Measurements from ENCODE around the gene AGBL3. TPM values are rescaled to one million over a fixed set of nuclear protein-coding genes. Genes with fewer than 3 reads are reported as not detected.

Gene AGBL3
- total RNA-seq, 1 donor from 2014 or later, result 0.58 TPM

GRCh38 chr7:135150072-135150782, 163.9 kb downstream of the AGBL3 start:
- Histone ChIP-seq H3K4me3 (no peak overlapping the region), H3K4me2 (no peak overlapping the region)
- TF ChIP-seq EZH2 (IDR thresholded peaks at IDR 0.05) (no peak), CTCF (IDR thresholded peaks at IDR 0.05) (no peak), EZH2phosphoT487 (IDR thresholded peaks at IDR 0.05) (no peak)

GRCh38 chr7:135151132-135151531, 164.8 kb downstream of the AGBL3 start:
- Histone ChIP-seq H3K9ac (no peak overlapping the region), H3K79me2 (ENCODE audit: low read depth) (no peaks in the 10 kb centered on the region), H3K27me3 (no peaks in the 10 kb centered on the region), H3K9me3 (ENCODE audit: low read depth) (peaks cover 7% of the 10 kb centered on the region), H3K4me2 (no peak overlapping the region), H3K36me3 (no peaks in the 10 kb centered on the region), H4K20me1 (ENCODE audit: low read depth) (no peaks in the 10 kb centered on the region), H3K27ac (no peak overlapping the region), H3K4me1 (no peaks in the 10 kb centered on the region), H2AFZ (replicated peaks) (no peak overlapping the region), H3K4me3 (no peak overlapping the region), H3F3A (ENCODE audit: low read depth) (no peaks in the 10 kb centered on the region)
- Mint-ChIP-seq H3K36me3 (peaks cover 2% of the 10 kb centered on the region), H3K27ac (no peak overlapping the region), H3K4me1 (no peaks in the 10 kb centered on the region), H3K4me3 (no peak overlapping the region), H3K9me3 (peaks cover 22% of the 10 kb centered on the region), H3K27me3 (ENCODE audit: insufficient read depth, low read depth) (no peaks in the 10 kb centered on the region)
- DNase-seq (ENCODE audit: low spot score), result no peak
- TF ChIP-seq CTCF (IDR thresholded peaks at IDR 0.05), result no peak
- no peak for TF ChIP-seq EZH2phosphoT487 (IDR thresholded peaks at IDR 0.05)
- TF ChIP-seq EZH2 (IDR thresholded peaks at IDR 0.05), result no peak

More at GRCh38 chr7:135150072-135150782, 163.9 kb downstream of the AGBL3 start:
- Histone ChIP-seq H3K9me3 (ENCODE audit: low read depth) (peaks cover 3% of the 10 kb centered on the region), H3K36me3 (no peaks in the 10 kb centered on the region), H4K20me1 (ENCODE audit: low read depth) (no peaks in the 10 kb centered on the region), H3F3A (ENCODE audit: low read depth) (no peaks in the 10 kb centered on the region), H3K9ac (no peak overlapping the region), H3K4me1 (no peaks in the 10 kb centered on the region), H2AFZ (replicated peaks) (no peak overlapping the region), H3K27me3 (no peaks in the 10 kb centered on the region), H3K79me2 (ENCODE audit: low read depth) (no peaks in the 10 kb centered on the region), H3K27ac (no peak overlapping the region)
- no peak for DNase-seq (ENCODE audit: low spot score)
- Mint-ChIP-seq H3K27me3 (ENCODE audit: insufficient read depth, low read depth) (no peaks in the 10 kb centered on the region), H3K9me3 (peaks cover 14% of the 10 kb centered on the region), H3K36me3 (peaks cover 2% of the 10 kb centered on the region), H3K4me1 (no peaks in the 10 kb centered on the region), H3K27ac (no peak overlapping the region), H3K4me3 (no peak overlapping the region)

GRCh38 chr7:135151533-135151932, 165.2 kb downstream of the AGBL3 start:
- Histone ChIP-seq H3K79me2 (ENCODE audit: low read depth) (no peaks in the 10 kb centered on the region), H3K36me3 (no peaks in the 10 kb centered on the region), H3K27ac (no peak overlapping the region), H4K20me1 (ENCODE audit: low read depth) (no peaks in the 10 kb centered on the region), H3F3A (ENCODE audit: low read depth) (no peaks in the 10 kb centered on the region), H3K9ac (no peak overlapping the region), H2AFZ (replicated peaks) (no peak overlapping the region), H3K27me3 (no peaks in the 10 kb centered on the region), H3K4me3 (no peak overlapping the region), H3K4me1 (no peaks in the 10 kb centered on the region), H3K9me3 (ENCODE audit: low read depth) (peaks cover 7% of the 10 kb centered on the region), H3K4me2 (no peak overlapping the region)
- H3K4me3 Mint-ChIP-seq, result no peak overlapping the region
- no peaks in the 10 kb centered on the region for H3K4me1 Mint-ChIP-seq
- no peak for TF ChIP-seq EZH2 (IDR thresholded peaks at IDR 0.05)
- no peak for TF ChIP-seq EZH2phosphoT487 (IDR thresholded peaks at IDR 0.05)
- no peak for TF ChIP-seq CTCF (IDR thresholded peaks at IDR 0.05)
- no peaks in the 10 kb centered on the region for H3K27me3 Mint-ChIP-seq (ENCODE audit: insufficient read depth, low read depth)
- no peak overlapping the region for H3K27ac Mint-ChIP-seq
- DNase-seq (ENCODE audit: low spot score), result no peak
- peaks cover 26% of the 10 kb centered on the region for H3K9me3 Mint-ChIP-seq
- peaks cover 2% of the 10 kb centered on the region for H3K36me3 Mint-ChIP-seq
